Activated CD8-positive, alpha-beta memory T cell treated with anti-CD3 and anti-CD28 coated beads for 4 hours (primary cell): ENCODE data around the gene STXBP5L.
"Not testable (repeated sequence)": the region's sequence is repeated elsewhere in the genome, so short reads cannot be mapped to it uniquely, and the experiment has no call there.

Source experiments
- DNase-seq, 2 donors: peaks; one replicate each; pipeline ENCODE4 v3.0.0-alpha.2; 2020; ENCODE audit warnings: low read depth in 2 of 2

STXBP5L gene

GRCh38 chr3:121230194-121230593, 322.2 kb downstream of the STXBP5L start:
- not testable (repeated sequence) for DNase-seq

- DNase-seq, result no peak
Measured at GRCh38 chr3:121231872-121232271, 323.9 kb downstream of the STXBP5L start.

- DNase-seq, result no peak
Measured at GRCh38 chr3:121232309-121233225, 324.6 kb downstream of the STXBP5L start.

- no peak for DNase-seq
Measured at GRCh38 chr3:121243208-121243607, 335.2 kb downstream of the STXBP5L start.

- no peak for DNase-seq
Measured at GRCh38 chr3:121252676-121253075, 344.7 kb downstream of the STXBP5L start.

- no peak for DNase-seq
Measured at GRCh38 chr3:121269389-121269788, 361.4 kb downstream of the STXBP5L start.

GRCh38 chr3:121274411-121274810, 366.4 kb downstream of the STXBP5L start:
- DNase-seq, result no peak

- no peak for DNase-seq
Measured at GRCh38 chr3:121295452-121295851, 387.4 kb downstream of the STXBP5L start.

GRCh38 chr3:121295979-121296378, 388.0 kb downstream of the STXBP5L start:
- no peak for DNase-seq

- DNase-seq, result no peak
Measured at GRCh38 chr3:121324320-121324719, 416.3 kb downstream of the STXBP5L start.

- no peak for DNase-seq
Measured at GRCh38 chr3:121330118-121330517, 422.1 kb downstream of the STXBP5L start.

GRCh38 chr3:121330634-121331033, 422.6 kb downstream of the STXBP5L start:
- no peak for DNase-seq

GRCh38 chr3:121355960-121356359, 448.0 kb downstream of the STXBP5L start:
- not testable (repeated sequence) for DNase-seq

GRCh38 chr3:121362035-121362734, 454.2 kb downstream of the STXBP5L start:
- DNase-seq, result no peak

- DNase-seq, result not testable (repeated sequence)
Measured at GRCh38 chr3:121388308-121388707, 480.3 kb downstream of the STXBP5L start.

- DNase-seq, result not testable (repeated sequence)
Measured at GRCh38 chr3:121395967-121396366, 488.0 kb downstream of the STXBP5L start.

GRCh38 chr3:121398051-121398450, 490.0 kb downstream of the STXBP5L start:
- not testable (repeated sequence) for DNase-seq

- no peak for DNase-seq
Measured at GRCh38 chr3:121399820-121400219, 491.8 kb downstream of the STXBP5L start.

GRCh38 chr3:121405631-121406030, 497.6 kb downstream of the STXBP5L start:
- no peak for DNase-seq

- DNase-seq, result no peak
Measured at GRCh38 chr3:121411523-121411922, 503.5 kb downstream of the STXBP5L start.

- no peak for DNase-seq
Measured at GRCh38 chr3:121414924-121415323, 506.9 kb downstream of the STXBP5L start.

- DNase-seq, result no peak
Measured at GRCh38 chr3:121418182-121418581, 510.2 kb downstream of the STXBP5L start.

GRCh38 chr3:121424549-121424948, 516.5 kb downstream of the STXBP5L start:
- no peak for DNase-seq
